ENCODE data around the gene PNPLA7. TPM values are rescaled to one million over a fixed set of nuclear protein-coding genes. Genes with fewer than 3 reads are reported as not detected.
"Not testable (repeated sequence)": the region's sequence is repeated elsewhere in the genome, so short reads cannot be mapped to it uniquely, and the experiment has no call there.

PNPLA7 gene
- total and polyA plus RNA-seq, 4 donors, result 0.79 to 8.9 (median 7.7) TPM

DNA sequence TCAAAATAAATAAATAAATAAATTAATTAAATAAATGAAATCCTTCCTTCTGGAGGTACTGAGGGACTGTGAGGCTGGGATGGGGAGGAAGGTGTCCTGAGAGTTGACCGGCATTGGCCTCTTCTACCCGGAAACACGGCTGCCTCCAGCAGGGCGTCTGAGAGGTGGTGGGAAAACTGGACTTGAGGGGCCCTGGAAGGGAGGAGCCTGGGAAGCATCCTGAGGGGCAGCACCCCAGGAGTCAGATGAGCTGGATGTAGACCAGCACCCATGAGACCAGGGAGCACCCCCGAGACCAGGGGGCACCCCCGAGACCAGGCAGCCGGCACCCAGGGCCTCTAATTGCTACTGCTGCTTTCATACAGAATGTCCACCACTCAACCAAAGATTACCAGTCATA is 82.3 kb downstream of the PNPLA7 start:
- 96 to 97% methylated on average over 7 of the region's 7 CpGs for WGBS, 2 donors
- H3K36me3 ChIP-seq (ENCODE audit: control insufficient read depth in 4 of 4, insufficient read depth in 4 of 4, low read length in 4 of 4), result no peaks in the 10 kb centered on the region
- no peak for ATAC-seq (ENCODE audit: insufficient read depth, low FRiP score)
- no peaks in the 10 kb centered on the region for H3K9me3 ChIP-seq (ENCODE audit: control insufficient read depth in 4 of 4, insufficient read depth in 3 of 4, low read length in 3 of 4)
- H3K27me3 ChIP-seq (ENCODE audit: control insufficient read depth in 3 of 3, insufficient read depth in 3 of 3, low read length in 2 of 3), result no peaks in the 10 kb centered on the region
- no peak overlapping the region for H3K9ac ChIP-seq (ENCODE audit: insufficient read depth in 1 of 2, low read length in 2 of 2)
- no peak for DNase-seq
- H3K4me1 ChIP-seq (ENCODE audit: control insufficient read depth in 5 of 5, insufficient read depth in 5 of 5, low read length in 5 of 5), result no peaks in the 10 kb centered on the region
- no peak overlapping the region for H3K27ac ChIP-seq (ENCODE audit: low read depth in 1 of 2, low read length in 1 of 2)
- TF ChIP-seq, protein P1, sequence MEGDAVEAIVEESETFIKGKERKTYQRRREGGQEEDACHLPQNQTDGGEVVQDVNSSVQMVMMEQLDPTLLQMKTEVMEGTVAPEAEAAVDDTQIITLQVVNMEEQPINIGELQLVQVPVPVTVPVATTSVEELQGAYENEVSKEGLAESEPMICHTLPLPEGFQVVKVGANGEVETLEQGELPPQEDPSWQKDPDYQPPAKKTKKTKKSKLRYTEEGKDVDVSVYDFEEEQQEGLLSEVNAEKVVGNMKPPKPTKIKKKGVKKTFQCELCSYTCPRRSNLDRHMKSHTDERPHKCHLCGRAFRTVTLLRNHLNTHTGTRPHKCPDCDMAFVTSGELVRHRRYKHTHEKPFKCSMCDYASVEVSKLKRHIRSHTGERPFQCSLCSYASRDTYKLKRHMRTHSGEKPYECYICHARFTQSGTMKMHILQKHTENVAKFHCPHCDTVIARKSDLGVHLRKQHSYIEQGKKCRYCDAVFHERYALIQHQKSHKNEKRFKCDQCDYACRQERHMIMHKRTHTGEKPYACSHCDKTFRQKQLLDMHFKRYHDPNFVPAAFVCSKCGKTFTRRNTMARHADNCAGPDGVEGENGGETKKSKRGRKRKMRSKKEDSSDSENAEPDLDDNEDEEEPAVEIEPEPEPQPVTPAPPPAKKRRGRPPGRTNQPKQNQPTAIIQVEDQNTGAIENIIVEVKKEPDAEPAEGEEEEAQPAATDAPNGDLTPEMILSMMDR (IDR thresholded peaks at IDR 0.05; ENCODE audit: control extremely low read depth, extremely low read depth), result no peak
- H3K4me3 ChIP-seq, result no peak overlapping the region

DNA sequence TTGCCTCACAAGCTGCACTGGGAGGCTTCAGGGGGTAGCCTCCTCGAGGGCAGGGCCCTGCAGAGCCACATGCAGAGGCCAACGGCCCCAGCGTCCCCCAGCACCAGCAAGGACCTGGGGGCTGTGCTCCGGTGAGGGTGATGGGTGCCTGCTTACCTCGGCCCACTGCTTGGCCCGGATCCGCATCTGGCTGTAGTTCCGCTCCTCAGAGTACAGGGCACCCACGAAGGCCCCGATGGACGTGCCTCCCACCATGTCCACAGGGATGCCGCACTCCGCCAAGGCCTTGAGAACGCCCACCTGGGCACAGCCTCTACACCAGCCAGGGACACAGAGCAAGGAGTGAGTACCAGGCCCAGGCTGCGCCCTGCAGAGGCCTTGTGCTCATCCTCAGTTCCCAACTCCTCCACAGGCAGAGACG is 83.0 kb downstream of the PNPLA7 start:
- no peaks in the 10 kb centered on the region for H3K9me3 ChIP-seq (ENCODE audit: control insufficient read depth in 4 of 4, insufficient read depth in 3 of 4, low read length in 3 of 4)
- TF ChIP-seq, protein P1 (IDR thresholded peaks at IDR 0.05; ENCODE audit: control extremely low read depth, extremely low read depth), result no peak
- no peak for DNase-seq

DNA sequence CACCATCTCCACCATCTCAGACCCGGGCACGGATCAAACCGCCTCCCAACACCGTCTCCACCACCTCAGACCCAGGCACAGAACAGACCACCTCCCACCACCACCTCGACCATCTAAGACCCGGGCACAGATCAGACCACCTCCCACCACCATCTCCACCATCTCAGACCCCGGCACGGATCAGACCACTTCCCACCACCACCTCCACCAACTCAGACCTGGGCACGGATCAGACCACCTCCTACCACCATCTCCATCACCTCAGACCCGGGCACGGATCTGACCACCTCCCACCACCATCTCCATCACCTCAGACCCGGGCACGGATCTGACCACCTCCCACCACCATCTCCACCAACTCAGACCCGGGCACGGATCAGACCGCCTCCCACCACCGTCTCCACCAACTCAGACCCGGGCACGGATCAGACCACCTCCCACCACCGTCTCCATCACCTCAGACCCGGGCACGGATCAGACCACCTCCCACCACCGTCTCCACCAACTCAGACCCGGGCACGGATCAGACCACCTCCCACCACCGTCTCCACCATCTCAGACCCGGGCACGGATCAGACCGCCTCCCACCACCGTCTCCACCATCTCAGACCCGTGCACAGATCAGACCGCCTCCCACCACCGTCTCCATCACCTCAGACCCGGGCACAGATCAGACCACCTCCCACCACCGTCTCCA is 83.7 kb downstream of the PNPLA7 start:
- H3K9me3 ChIP-seq (ENCODE audit: control insufficient read depth in 4 of 4, insufficient read depth in 3 of 4, low read length in 3 of 4); DNase-seq; H3K9ac ChIP-seq (ENCODE audit: insufficient read depth in 1 of 2, low read length in 2 of 2); H3K27ac ChIP-seq (ENCODE audit: low read depth in 1 of 2, low read length in 1 of 2); H3K36me3 ChIP-seq (ENCODE audit: control insufficient read depth in 4 of 4, insufficient read depth in 4 of 4, low read length in 4 of 4); ATAC-seq (ENCODE audit: insufficient read depth, low FRiP score); H3K4me3 ChIP-seq; H3K27me3 ChIP-seq (ENCODE audit: control insufficient read depth in 3 of 3, insufficient read depth in 3 of 3, low read length in 2 of 3); H3K4me1 ChIP-seq (ENCODE audit: control insufficient read depth in 5 of 5, insufficient read depth in 5 of 5, low read length in 5 of 5): not testable (repeated sequence)
- WGBS, 2 donors, result 94 to 96% methylated on average over 35 of the region's 35 CpGs

More for the DNA sequence above, 83.0 kb downstream of the PNPLA7 start:
- Histone ChIP-seq H3K4me1 (ENCODE audit: control insufficient read depth in 5 of 5, insufficient read depth in 5 of 5, low read length in 5 of 5) (no peaks in the 10 kb centered on the region), H3K27ac (ENCODE audit: low read depth in 1 of 2, low read length in 1 of 2) (no peak overlapping the region), H3K36me3 (ENCODE audit: control insufficient read depth in 4 of 4, insufficient read depth in 4 of 4, low read length in 4 of 4) (peaks cover 0 to 2% (median 0%) of the 10 kb centered on the region in 4 donors), H3K27me3 (ENCODE audit: control insufficient read depth in 3 of 3, insufficient read depth in 3 of 3, low read length in 2 of 3) (no peaks in the 10 kb centered on the region), H3K9ac (ENCODE audit: insufficient read depth in 1 of 2, low read length in 2 of 2) (no peak overlapping the region), H3K4me3 (no peak overlapping the region)
- WGBS, 2 donors, result 91 to 92% methylated on average over 16 of the region's 16 CpGs
- no peak for ATAC-seq (ENCODE audit: insufficient read depth, low FRiP score)

DNA sequence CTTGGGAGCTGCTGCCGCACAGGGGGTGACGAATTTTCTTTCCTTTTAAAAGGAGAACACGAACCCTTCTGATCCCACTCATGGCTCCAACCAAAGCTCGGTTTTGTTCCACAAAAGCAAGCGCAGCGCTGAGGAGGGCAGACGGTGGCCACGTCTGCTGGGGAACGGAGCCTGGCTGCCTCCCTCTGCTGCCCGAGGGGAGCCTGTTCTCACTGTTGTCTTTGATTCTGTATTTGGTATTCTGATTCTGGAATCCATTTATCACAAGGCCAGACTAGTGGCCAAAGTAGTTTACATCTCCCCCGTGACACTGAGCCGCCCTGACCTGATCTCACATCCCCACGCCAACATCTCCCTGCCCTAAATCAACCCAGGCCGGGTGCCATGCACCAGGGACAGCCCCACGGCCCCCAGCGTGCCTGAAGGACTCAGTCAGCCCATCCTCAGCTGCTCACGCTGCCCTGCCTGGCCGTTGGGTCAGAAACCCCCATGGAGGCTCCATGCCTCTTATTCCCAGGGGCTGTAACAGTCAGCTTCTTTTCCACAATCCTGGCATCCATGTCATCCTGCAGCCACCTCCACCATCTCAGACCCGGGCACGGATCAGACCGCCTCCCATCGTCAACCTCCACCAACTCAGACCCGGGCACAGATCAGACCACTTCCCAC is 84.3 kb downstream of the PNPLA7 start:
- peaks cover 0 to 3% (median 0%) of the 10 kb centered on the region in 4 donors for H3K36me3 ChIP-seq (ENCODE audit: control insufficient read depth in 4 of 4, insufficient read depth in 4 of 4, low read length in 4 of 4)
- DNase-seq, result no peak
- ATAC-seq (ENCODE audit: insufficient read depth, low FRiP score), result no peak
- H3K27me3 ChIP-seq (ENCODE audit: control insufficient read depth in 3 of 3, insufficient read depth in 3 of 3, low read length in 2 of 3), result no peaks in the 10 kb centered on the region
- H3K27ac ChIP-seq (ENCODE audit: low read depth in 1 of 2, low read length in 1 of 2), result no peak overlapping the region
- no peaks in the 10 kb centered on the region for H3K4me1 ChIP-seq (ENCODE audit: control insufficient read depth in 5 of 5, insufficient read depth in 5 of 5, low read length in 5 of 5)
- WGBS, 2 donors, result 91 to 94% methylated on average over 23 of the region's 23 CpGs
- no peak overlapping the region for H3K4me3 ChIP-seq
- no peak overlapping the region for H3K9ac ChIP-seq (ENCODE audit: insufficient read depth in 1 of 2, low read length in 2 of 2)
- no peaks in the 10 kb centered on the region for H3K9me3 ChIP-seq (ENCODE audit: control insufficient read depth in 4 of 4, insufficient read depth in 3 of 4, low read length in 3 of 4)
- TF ChIP-seq, protein P1 (IDR thresholded peaks at IDR 0.05; ENCODE audit: control extremely low read depth, extremely low read depth), result no peak

Measured in lung (tissue), 12 donors.